Chondrocyte (in vitro differentiated cells): Measurements from ENCODE around the gene WDFY3. TPM values are rescaled to one million over a fixed set of nuclear protein-coding genes. Genes with fewer than 3 reads are reported as not detected.
A peak's percentile ranks its signal among the peaks of the same experiment; 100 is the strongest.

Experiments used
- DNase-seq: peaks from one replicate; pipeline ENCODE4 v3.0.0; 2021; ENCODE audit warnings: mixed read lengths, low spot score
- H3K27ac Mint-ChIP-seq: one replicate; pipeline ENCODE4 v1.8.0; 2021; ENCODE audit warnings: mild to moderate bottlenecking, moderate library complexity, mixed read lengths; ENCODE audit not compliant: unreplicated experiment
- H3K27me3 Mint-ChIP-seq: 2 replicates; pipeline ENCODE4 v1.8.0; 2021; ENCODE audit warnings: low read depth, mixed read lengths
- H3K36me3 Mint-ChIP-seq: 2 replicates; pipeline ENCODE4 v1.8.0; 2021; ENCODE audit warnings: low read depth, mixed read lengths
- H3K4me1 Mint-ChIP-seq: 2 replicates; pipeline ENCODE4 v1.8.0; 2021; ENCODE audit warnings: low read depth, mild to moderate bottlenecking, mixed read lengths
- H3K4me3 Mint-ChIP-seq: one replicate; pipeline ENCODE4 v1.8.0; 2021; ENCODE audit warnings: mild to moderate bottlenecking, moderate library complexity, mixed read lengths; ENCODE audit not compliant: unreplicated experiment
- H3K9me3 Mint-ChIP-seq: 2 replicates; pipeline ENCODE4 v1.8.0; 2021; ENCODE audit warnings: low read depth, mixed read lengths
- total RNA-seq: library from RNA; stranded (reverse); gene quantifications from 3 replicates; pipeline ENCODE4 v1.2.1, GENCODE V29; 2021
- TF ChIP-seq, protein P1 (sequence below): fragments of 200-600 bp; sonication (generic); IDR thresholded peaks from 2 replicates; pipeline ENCODE4 v1.5.0; 2021; ENCODE audit warnings: antibody characterized with exemption, mild to moderate bottlenecking, moderate library complexity

WDFY3 gene
- total RNA-seq, 1 donor from 2014 or later: 61.9 TPM

DNA sequence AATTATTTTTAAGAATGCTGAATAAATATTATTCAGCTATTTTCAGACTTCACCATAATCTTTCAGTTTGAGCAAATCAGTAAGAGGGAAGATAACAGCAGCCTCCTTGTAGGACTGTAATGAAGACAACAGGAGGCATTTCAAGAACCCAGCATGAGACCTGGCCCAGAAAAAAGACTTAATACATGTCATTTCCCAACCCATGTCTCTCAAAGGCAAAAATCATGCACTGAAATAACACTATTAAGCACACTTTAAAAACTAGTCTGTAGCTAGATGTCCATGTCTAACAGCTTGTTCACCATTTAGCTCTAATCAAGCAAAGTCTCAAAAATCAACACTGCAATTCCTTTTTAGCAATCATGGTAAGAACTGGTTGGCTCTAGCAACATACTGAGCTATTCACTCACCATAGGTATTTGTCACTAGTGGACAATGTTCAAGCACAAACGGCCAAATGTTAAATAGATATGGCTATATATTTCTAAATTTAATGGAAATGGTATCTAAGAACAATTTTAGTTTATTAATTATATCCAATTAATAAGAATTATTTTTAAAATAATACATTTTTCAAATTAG lies 109.9 kb downstream of the WDFY3 start:
- no peaks in the 10 kb centered on the region for H3K9me3 Mint-ChIP-seq
- DNase-seq: no peak
- TF ChIP-seq, protein P1, sequence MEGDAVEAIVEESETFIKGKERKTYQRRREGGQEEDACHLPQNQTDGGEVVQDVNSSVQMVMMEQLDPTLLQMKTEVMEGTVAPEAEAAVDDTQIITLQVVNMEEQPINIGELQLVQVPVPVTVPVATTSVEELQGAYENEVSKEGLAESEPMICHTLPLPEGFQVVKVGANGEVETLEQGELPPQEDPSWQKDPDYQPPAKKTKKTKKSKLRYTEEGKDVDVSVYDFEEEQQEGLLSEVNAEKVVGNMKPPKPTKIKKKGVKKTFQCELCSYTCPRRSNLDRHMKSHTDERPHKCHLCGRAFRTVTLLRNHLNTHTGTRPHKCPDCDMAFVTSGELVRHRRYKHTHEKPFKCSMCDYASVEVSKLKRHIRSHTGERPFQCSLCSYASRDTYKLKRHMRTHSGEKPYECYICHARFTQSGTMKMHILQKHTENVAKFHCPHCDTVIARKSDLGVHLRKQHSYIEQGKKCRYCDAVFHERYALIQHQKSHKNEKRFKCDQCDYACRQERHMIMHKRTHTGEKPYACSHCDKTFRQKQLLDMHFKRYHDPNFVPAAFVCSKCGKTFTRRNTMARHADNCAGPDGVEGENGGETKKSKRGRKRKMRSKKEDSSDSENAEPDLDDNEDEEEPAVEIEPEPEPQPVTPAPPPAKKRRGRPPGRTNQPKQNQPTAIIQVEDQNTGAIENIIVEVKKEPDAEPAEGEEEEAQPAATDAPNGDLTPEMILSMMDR: no peak
- peaks cover 21% of the 10 kb centered on the region for H3K36me3 Mint-ChIP-seq
- no peak overlapping the region for H3K27ac Mint-ChIP-seq
- H3K4me3 Mint-ChIP-seq: no peak overlapping the region
- H3K27me3 Mint-ChIP-seq: no peaks in the 10 kb centered on the region
- peaks cover 16% of the 10 kb centered on the region for H3K4me1 Mint-ChIP-seq

DNA sequence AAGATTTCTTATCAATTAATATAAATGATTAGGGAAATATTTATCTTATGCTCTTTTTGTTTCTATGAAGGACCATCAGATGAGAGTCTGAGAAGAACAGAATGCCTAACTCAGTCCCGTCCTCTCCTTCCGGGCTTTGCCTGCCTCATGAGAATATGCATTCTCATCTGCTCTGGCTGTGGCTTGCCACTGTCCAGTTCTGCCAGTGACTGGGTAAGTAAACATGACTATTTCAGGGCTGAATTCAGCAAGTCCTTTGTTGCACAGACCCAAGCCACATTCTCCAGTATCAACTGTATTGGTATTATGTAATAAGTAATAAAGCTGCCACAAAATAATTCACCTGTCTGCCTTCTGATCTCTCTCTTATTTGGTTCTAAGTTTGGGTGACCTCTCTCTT lies 110.7 kb downstream of the WDFY3 start:
- no peaks in the 10 kb centered on the region for H3K27me3 Mint-ChIP-seq
- H3K36me3 Mint-ChIP-seq: peaks cover 21% of the 10 kb centered on the region
- H3K9me3 Mint-ChIP-seq: no peaks in the 10 kb centered on the region
- peaks cover 16% of the 10 kb centered on the region for H3K4me1 Mint-ChIP-seq
- DNase-seq: no peak
- TF ChIP-seq, protein P1: no peak
- H3K4me3 Mint-ChIP-seq: no peak overlapping the region
- H3K27ac Mint-ChIP-seq: peak overlapping the region; percentile 13

DNA sequence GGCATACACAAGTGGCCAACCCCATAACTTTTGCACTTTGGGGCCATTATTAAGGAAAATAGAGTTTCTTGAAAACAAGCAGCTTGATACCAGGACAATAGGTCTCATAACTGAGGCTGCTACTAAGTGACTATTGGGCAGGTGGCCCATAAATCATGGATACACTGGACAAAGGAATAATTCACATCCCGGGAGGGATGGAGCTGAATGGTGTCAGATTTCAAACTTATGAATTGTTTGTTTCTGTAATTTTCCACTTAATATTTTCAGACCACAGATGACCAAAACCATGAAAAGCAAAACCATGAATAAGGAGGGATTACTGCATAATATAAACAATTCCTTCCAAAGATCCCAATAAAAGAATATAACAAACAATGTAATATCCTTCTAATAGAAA lies 114.4 kb downstream of the WDFY3 start:
- no peak for DNase-seq
- Mint-ChIP-seq H3K27ac (no peak overlapping the region), H3K4me1 (peaks cover 31% of the 10 kb centered on the region), H3K4me3 (no peak overlapping the region), H3K27me3 (no peaks in the 10 kb centered on the region), H3K36me3 (peaks cover 15% of the 10 kb centered on the region), H3K9me3 (no peaks in the 10 kb centered on the region)
- TF ChIP-seq, protein P1: no peak

DNA sequence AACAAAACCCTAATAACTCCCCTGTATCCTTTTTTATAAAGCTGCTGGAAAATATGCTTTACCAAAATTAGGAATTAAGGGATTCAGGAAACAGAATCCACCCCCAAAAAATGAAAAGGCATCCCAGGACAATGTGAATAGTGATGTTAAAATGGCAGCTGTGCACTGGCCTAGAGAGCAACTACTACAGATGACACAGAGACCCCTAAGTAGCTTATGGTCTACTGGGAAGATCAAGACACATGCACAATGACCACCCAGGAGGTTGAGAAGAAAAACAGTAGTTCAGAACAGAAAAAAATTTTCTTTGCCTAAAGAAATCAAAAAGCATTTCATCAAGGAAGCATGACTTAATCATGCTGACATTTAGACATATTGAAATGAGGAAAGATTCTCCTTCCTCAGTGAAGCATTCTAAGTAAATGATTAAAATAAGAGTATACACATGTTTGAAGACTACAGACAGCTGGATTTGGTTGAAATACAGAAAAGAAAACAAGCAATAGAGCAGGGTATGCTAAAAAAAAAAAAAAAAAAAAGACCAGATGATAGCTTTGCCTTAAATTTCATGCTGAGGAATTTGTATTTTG lies 117.3 kb downstream of the WDFY3 start:
- no peak overlapping the region for H3K4me3 Mint-ChIP-seq
- H3K36me3 Mint-ChIP-seq: peaks cover 19% of the 10 kb centered on the region
- peaks cover 21% of the 10 kb centered on the region for H3K4me1 Mint-ChIP-seq
- H3K27me3 Mint-ChIP-seq: no peaks in the 10 kb centered on the region
- TF ChIP-seq, protein P1: no peak
- H3K27ac Mint-ChIP-seq: no peak overlapping the region
- DNase-seq: no peak
- H3K9me3 Mint-ChIP-seq: no peaks in the 10 kb centered on the region

DNA sequence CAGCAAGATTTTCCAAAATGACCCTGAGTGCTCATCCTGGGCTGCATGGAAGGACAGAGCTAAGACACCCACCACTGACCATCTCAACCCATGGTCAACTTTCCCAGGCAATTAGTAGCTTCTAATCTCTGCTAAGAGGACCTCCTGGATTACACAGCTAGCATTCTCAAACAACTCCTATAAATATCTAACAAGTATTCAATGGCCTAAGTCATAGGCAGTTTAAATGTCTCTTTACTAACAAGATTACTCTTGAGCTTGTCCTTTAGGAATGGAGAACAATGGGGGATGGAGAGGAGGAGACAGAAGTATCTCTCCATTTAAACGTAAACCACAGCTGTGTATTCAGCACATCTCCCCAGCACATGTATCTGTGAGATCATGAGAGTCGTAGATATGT lies 118.1 kb downstream of the WDFY3 start:
- H3K27me3 Mint-ChIP-seq: no peaks in the 10 kb centered on the region
- H3K27ac Mint-ChIP-seq: peak overlapping the region; percentile 14
- H3K4me1 Mint-ChIP-seq: peaks cover 21% of the 10 kb centered on the region
- no peak overlapping the region for H3K4me3 Mint-ChIP-seq
- TF ChIP-seq, protein P1: no peak
- no peaks in the 10 kb centered on the region for H3K9me3 Mint-ChIP-seq
- DNase-seq: no peak
- H3K36me3 Mint-ChIP-seq: peaks cover 16% of the 10 kb centered on the region
